ENCODE results near the gene ZCCHC10.
"Not testable (repeated sequence)": the region's sequence is repeated elsewhere in the genome, so short reads cannot be mapped to it uniquely, and the experiment has no call there.

Gene ZCCHC10

DNA sequence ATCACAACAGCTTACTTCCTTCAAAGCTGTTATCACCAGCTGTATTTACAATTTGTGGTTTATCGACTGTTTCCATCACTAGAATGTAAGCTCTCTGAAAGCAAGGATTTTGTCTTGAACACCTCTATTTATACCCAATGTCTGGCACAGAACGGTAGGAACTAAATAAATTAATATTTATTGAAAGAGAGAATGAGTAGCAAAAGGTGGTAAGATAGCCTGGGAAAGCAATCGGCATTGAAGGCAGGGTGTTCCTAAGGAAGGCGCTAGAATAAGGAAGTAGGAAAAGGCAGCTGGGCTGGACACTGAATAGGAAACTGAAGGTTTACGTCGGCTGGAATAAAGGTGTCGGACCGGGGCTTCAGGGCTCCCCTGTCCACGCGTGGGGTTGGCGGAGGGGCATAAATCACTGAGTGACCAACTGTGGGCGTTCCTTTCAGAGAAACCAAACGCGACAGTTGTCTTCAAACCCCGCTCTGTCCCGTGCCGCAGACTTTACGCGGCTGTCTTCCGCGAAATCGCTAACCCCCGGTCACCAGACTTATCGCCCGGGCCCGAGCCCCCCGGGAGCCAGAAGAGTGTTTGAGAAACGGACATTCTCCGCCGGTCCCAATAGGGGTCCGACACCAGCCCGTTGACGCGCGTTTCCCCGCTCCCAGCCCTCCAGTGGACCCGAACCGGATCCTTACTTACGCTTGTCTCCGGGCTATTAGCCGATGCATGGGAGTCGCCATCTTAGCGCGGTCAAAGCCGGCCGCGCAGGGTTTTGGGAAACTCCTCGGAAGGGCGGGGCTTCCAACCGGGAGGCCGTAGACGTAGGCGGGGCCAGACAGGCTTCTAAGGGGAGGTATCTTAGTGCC lies at the start of gene ZCCHC10:
Gene ZCCHC10 (minus strand): TSS at position 746 of the 860 bp plus-strand sequence. CDS start 12 bp downstream, at position 734.
- DNase-seq (ENCODE audit: low spot score) = peak; percentile 98

DNA sequence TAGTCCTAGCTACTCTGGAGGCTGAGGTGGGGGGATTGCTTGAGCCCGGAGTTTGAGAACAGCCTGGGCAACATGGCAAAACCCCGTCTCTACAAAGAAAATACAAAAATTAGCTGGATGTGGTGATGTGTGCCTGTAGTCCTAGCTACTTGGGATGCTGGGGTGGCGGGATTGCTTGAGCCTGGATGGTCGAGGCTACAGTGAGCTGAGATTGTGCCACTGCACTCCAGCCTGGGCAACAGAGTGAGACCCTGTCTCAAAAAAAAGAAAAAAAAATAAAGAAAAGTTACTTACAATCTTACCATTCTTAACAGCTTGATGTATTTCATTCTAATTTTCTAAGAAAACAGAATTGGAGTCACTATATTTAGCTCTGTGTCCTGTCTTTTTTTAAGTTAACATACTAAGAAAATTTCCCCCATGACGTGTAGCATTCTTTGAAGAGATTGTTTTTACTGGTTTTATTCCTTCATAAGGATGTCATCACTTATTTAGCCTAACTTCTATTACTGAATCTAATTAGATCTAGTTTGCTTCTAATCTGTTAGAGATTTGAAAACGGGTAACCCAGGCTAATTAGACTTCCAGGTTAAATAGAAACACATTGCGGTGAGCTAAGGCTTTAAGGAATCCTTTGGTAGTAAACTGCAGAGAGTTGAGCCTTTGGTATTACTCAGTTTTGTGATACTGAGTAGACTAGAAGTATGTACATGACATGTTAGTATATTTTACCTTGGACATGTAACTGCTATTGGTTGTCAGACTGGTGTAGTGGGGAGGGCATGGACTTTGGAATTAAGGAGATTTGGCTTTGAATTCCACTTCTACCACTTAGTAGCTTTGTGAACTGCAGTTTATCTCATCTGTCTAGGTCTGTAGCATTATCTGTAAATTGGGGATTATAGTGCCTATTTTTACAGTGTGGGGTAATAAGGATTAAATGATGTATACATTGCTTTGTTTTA lies 49.5 kb upstream of the ZCCHC10 start:
- no peak for DNase-seq (ENCODE audit: low spot score)

DNA sequence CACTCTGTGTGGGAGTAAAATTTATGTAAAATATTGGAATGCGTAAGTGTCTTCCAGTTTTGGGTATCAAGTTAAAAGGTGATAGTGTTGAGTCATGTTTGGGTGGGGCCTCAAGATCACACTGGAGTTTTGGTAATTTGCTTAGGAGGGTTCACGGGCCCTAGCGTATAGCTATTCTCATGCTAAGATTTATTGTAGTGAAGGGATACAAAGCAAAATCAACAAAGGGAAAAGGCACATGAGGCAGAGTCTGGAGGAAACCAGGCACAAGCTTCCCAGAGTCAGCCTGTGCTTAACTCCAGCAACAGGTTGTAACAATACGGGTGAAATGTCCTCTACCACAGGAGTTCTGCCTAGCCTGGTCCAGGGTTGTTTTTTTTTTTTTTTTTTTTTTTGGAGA lies 45.7 kb upstream of the ZCCHC10 start:
- no peak for DNase-seq (ENCODE audit: low spot score)

DNA sequence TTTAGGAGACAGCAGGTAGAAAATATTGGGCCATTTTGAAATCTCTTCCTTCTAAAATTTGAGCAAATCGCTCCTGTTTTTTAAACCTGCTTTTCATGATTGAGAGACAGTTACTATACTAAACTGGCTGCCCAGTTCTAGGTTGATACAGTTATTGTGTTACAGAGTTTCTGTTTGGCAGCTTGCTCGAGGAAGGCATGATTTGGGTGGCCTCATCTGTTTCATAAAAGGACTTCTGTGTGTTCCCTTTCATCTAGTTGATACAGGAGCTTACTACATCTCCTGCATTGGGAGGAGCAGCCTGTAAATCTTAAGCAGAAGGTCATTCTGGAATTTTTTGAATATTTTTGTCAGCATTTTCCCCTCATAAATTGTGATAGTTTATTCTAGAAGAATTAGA lies 39.7 kb upstream of the ZCCHC10 start:
- no peak for DNase-seq (ENCODE audit: low spot score)

DNA sequence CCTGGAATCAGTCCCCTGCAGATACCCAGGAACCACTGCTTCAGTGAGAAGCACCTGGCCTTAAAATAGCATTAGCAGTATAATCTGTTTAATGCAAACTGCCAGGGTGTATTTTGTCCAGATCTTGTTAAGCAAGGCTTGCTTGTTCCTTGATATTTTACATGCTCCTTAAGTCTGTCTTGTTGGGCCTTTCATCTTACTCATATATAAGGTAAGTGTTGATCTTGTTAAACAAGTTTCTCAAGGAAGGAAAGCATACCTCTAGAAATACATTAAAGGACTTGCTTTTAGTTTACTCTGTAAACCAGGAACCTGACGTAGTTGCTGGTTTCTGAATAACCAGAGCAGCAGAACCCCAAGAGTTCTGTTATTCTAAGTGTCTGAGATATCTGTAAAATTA lies 39.1 kb upstream of the ZCCHC10 start:
- no peak for DNase-seq (ENCODE audit: low spot score)

DNA sequence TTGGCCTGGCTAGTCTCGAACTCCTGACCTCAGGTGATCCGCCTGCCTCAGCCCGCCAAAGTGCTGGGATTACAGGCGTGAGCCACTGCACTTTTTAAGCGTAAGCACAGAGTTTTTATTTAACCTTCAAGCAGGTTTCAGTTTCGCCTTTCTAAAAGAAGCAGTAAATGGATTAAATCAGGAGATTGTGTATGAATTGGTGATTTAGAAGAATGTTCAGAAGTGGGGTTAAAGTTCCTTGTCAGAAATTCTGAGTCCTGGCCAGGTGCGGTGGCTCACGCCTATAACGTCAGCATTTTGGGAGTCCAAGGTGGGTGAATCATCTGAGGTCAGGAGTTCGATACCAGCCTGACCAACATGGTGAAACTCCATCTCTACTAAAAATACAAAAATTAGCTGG lies 37.6 kb upstream of the ZCCHC10 start:
- no peak for DNase-seq (ENCODE audit: low spot score)

DNA sequence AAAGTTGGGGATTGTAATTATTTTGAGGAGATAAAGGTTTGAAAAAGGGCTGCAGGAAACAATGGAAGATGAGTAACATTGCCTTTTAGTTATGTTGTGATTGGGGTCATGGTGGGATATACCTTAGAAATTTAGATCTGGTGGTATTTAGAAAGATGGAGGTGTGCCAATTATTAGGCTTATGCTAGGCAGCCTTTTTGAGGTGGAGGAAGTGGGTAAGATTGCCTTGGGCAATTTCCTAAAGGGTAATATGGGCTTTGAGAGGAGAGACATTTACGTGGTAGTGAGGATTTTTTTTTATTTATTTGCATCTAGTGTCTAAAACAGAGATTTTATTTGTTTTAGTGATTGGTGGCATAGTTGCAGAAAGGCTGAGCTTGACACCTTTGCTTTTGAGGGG lies 35.9 kb upstream of the ZCCHC10 start:
- DNase-seq (ENCODE audit: low spot score) = no peak

DNA sequence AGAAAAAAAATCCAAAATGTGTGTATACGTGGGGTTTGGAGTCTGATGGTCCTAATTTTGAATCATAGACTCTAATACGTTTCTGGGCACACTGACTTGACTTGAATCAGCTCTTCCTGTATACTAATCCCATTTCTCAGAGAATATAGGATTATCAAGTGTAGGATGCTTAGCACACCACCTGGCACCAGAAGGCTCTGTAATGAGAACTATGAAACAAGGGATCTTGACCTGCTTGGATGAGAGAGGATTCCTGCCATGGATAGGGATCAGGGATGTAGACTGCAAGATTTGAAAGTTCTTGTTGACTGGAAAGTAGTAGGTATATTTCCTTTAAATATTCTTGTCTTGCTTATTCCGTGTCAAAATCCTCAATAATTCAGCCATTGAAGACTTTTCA lies 33.3 kb upstream of the ZCCHC10 start:
- DNase-seq (ENCODE audit: low spot score) = no peak

DNA sequence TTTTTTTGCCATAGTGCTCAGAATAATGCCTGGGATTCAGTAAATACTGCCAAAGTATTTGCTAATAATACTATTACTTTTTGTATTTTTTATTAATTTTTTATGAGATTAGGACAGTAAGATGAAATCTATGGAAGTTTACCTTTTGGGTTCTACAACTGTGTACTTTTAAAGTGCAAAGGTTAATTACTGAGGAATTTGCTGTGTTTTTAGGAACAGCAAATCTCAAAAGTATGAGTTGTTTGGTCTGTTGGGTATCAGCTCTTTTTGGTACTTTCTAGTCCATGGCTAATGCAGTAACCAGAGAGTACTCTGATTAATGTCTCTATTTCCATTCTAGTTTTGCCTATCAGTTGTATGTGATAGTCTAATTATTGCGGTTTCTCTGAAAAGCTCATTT lies 30.5 kb upstream of the ZCCHC10 start:
- no peak for DNase-seq (ENCODE audit: low spot score)

DNA sequence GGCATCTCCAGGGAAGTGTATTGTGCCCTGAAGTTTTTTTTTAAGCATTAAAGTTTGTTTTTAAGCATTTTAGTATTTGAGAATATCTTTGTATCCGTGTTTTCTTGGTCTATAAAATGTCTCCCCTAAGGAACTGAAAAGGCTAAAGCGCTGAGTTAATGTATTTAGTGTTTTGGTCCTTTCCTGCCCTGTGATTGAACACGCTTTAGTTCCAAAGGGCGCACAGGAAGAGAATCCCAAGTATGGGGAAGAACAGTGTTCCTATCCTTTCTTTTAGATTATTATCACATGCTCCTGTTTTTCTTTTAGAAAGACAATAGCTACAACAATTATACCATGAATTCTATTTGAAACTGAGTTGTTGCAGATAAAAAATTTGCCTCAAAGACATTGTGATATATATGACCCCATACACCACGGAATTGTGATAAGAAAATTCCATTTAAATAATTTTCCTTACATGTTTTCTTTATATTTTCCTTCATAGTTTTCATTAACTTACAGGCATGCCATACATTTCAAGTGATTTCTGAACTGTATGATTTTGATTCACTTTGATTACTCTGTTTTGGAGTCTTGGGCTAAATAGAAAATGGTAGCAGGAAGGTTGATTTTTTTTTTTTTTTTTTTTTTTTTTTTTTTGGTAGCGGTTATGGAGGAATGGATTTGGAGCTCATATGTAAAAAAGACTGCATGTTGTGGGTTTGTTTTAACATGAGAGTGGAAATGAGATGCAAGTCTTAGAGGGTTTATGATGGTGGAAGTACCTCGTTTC lies 28.5 kb upstream of the ZCCHC10 start:
- DNase-seq (ENCODE audit: low spot score) = no peak

DNA sequence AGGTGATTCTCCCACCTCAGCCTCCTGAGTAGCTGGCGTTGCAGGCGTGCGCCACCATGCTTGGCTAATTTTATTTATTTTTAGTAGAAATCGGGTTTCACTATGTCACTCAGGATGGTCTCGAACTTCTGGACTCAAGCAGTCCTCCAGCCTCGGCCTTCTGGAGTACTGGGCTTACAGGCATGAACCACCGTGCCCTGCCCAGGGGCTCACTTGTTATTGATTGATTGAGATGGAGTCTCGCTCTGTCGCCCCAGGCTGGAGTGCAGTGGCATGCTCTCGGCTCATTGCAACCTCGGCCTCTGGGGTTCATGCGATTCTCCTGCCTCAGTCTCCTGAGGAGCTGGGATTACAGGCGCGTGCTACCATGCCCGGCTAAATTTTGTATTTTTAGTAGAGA lies 27.1 kb upstream of the ZCCHC10 start:
- no peak for DNase-seq (ENCODE audit: low spot score)

DNA sequence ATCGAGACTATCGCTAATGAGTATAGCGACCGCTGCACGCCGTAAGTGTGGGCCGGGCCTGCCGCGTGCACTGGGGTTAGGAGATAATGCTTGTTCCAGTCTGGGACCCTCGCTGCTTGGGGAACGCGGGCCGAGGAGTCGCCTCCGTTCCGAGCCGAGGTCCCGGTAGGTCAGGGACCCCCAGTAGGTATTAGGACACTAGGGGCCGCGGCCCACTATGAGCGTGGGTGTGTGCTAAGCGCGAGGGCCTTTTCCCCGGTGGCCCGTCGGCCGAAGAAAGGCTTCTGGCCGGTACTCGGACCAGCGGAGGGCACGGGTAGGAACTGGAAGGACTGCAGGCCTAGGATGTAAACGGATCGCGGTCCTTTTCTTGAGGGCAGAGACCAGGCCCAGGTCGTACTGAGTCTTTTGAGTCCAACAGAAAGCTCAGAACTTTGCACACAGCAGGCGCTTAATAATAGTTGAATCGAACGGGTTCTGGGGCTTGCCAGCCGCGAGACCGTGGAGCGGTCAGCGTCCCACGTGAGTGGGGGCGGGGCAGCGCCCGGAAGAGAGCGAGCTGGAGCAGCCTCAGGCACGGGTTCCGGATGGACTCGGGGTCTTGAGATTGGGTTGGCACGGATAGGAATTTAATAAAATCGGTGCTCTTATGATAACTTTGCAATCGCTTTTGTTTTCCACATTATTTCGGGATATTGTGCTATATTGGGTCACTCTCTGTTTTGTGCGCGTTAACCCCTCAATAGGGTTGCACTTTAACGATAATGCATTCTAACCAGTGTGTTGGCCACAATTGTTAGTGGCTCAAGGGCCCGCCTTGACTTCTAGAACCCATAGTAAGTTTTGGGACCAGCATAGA lies 26.2 kb upstream of the ZCCHC10 start:
- DNase-seq (ENCODE audit: low spot score) = peak; percentile 69

DNA sequence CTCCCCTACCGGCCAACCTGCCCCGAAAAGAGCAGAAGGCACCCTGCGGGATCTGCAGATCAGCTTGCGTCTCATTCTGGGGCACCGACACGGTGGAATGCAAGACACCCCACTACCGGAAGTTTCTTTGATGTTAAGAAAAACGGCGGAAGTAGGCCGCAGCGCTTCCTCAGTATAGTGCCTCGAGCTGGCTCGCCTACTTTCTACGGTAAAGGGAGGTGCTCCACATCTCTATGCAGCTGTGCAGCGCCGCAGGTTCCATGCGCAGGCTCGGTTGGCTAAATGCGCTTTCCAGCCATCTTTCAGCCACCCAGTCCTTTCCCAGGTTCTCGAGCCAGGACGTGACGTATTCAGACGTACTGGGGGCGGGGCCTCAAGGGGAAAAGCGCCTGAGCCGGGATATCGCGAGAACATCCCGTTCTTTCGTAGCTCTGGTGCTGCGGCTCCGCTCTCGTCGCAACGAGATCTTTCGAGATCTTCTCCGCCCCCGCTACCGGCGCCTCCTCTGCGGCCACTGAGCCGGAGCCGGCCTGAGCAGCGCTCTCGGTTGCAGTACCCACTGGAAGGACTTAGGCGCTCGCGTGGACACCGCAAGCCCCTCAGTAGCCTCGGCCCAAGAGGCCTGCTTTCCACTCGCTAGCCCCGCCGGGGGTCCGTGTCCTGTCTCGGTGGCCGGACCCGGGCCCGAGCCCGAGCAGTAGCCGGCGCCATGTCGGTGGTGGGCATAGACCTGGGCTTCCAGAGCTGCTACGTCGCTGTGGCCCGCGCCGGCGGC lies 25.4 kb upstream of the ZCCHC10 start, which contains the start of gene HSPA4:
Gene HSPA4 (plus strand): TSS at position 472 of the 775 bp plus-strand sequence. CDS start 238 bp downstream, at position 710.
- DNase-seq (ENCODE audit: low spot score) = peak; percentile 97

DNA sequence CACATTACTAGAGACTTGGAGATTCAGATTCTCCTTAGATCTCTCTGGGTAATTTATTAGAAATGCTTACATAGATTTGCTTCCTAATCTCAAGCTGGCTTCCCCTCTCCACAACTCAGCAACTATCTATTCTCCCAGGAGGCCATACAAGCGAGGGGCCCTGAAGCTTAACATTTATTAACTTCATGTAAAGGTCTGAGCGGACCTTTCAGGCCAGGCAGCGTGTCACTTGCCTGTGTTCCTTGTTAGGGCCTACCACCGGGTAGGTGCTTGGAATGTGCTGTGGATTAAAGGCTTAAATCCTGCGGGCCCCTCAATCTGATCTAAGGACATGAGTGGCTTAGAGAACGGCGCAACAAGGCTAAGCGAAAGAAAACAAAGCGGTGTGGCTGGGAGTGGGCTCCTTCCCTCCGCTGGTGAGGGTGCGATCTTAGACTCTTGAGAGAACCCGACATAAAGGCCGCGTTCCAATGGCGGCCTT lies 24.8 kb upstream of the ZCCHC10 start:
- DNase-seq (ENCODE audit: low spot score) = no peak

DNA sequence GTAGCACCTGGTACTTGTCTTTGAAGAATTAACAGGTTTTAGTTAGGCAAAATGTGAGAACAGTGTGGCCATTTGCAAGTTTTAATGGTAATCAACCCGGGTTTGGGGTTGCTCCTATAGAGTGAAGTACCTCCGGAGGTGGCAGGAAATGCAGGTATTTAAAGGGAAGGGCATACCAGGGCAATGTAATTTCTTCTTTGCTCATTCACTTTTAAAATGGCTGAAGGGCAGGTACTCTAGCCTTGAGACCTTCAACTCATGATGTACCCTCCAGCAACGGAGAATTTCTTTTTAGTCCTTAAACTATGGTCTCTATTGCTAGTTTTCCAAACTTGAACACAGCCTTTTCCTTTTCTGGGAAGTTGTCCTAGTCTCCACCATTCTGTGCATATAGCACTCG lies 24.2 kb upstream of the ZCCHC10 start:
- DNase-seq (ENCODE audit: low spot score) = peak; percentile 44

DNA sequence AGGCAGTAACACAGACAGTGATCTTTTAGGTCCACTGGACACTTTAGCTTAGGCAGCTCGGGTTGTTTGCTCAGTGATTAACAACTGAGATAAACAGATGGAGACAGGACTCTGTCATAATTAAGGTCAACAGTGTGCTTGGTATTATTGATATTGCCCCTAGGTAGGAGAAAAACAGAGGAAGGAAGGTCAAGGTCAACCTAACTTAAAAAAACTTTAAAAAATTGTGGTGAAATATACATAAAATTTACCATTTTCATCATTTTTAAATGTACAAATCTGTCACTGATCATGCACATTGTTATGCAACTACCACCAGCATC lies 23.3 kb upstream of the ZCCHC10 start:
- no peak for DNase-seq (ENCODE audit: low spot score)

DNA sequence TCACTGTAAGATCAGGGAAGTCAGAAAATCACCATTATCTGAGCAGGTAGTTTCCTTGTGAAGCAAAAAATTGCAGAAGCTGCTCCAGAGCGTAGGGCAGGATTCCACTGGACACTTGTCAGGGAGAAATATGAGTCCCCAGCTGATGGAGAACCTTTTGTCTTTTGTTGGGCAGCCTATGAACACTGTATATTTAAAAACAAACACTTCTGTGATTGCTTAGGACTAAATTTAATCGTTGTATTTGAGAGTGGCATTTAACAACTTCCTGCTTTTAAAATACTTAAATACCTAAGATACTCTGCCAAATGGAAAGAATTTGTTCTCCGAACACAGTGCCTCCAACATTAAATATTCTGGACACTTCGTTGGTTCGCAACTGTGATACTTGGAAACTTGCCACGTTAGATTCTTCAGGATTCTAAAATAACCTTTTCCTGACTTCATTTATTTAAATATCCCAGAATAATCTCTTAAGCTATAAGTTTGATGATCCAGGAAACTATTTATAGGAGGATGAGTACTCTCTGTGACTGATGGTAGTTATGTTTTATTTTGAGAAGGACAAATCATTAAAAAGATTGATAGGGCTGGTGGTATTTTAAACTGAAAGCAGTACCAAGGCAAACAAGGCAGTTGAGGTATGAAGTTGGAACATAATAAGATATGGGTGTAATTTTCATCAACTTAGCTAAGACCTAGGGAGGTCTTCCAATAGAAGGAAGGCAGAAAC lies 22.8 kb upstream of the ZCCHC10 start:
- no peak for DNase-seq (ENCODE audit: low spot score)

DNA sequence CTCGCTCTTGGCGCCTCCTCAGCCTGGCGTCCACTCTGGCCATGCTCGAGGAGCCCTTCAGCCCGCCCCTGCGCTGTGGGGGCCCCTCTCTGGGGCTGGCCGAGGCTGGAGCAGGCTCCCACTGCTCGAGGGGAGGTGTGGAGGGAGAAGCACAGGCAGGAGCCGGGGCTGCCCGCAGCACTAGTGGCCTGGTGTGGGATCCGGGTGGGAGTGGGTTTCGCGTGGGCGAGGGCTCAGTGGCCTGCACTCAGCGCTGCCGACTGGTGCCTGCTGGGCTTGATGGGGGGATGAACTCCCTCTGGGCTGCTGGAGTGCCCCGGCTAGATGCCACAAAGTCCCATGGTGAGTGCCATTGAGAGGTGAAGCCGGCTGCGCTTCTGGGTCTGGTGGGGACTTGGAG lies 21.1 kb upstream of the ZCCHC10 start:
- DNase-seq (ENCODE audit: low spot score) = no peak

DNA sequence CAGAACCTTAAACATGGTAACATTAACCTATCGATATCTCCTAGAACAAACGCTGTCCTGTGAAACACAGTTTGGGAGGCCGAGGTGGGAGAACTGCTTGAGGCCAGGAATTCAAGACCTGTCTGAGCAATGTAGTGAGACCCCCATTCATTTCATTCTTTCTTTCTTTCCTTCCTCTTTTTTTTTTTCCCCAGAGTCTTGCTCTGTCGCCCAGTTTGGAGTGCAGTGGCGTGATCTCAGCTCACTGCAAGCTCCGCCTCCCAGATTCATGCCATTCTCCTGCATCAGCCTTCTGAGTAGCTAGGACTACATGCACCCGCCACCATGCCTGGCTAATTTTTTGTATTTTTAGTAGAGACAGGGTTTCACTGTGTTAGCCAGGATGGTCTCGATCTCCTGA lies 20.2 kb upstream of the ZCCHC10 start:
- not testable (repeated sequence) for DNase-seq (ENCODE audit: low spot score)

DNA sequence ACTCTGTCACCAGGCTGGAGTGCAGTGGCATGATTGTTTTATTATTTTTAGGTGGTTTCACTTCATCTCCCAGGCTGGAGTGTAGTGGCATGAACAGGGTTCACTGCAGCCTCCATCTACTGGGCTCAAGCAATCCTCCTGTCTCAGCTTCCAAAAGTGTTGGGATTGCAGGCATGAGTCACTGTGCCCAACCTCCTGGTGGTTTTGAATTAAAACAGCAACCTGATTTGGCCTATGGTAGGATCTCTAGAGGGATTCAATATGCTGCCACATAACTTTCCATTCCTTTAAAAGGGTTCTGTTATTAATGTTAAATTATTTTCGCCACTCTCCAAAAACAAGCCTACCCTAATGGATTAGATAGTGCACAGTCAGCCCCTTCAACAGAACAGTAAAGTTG lies 15.6 kb upstream of the ZCCHC10 start:
- no peak for DNase-seq (ENCODE audit: low spot score)

Data from iPS-NIHi11 (cell line).